ENCODE results near the gene ASPN. TPM values are rescaled to one million over a fixed set of nuclear protein-coding genes. Genes with fewer than 3 reads are reported as not detected.

ASPN gene
- not detected in 2 replicates for total RNA-seq

DNA sequence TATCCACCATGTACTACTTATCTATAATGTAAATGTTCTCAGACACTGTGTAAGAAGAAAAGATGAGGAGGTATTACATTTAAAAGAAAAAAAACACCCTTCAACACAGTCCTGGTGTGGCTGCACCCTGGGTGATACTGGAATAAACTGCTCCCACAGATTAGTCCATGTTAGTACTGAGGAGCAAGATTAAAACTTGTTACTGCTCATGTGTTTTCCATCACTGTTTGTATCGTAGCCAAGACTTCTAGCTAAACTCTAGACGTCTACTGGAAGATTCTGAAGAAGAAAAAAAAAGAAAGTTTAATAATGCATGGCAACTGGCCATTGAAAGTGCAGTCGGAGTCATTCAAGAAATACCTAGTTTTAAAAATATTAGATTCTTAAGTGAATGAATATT, at the start of gene ASPN:
Gene ASPN (minus strand): TSS at position 178 of the 400 bp plus-strand sequence.
- DNase-seq = no peak
- Mint-ChIP-seq H3K4me1 (peaks cover 2% of the 10 kb centered on the region), H3K27me3 (no peaks in the 10 kb centered on the region), H3K36me3 (ENCODE audit: low read depth) (no peaks in the 10 kb centered on the region), H3K27ac (no peak within 1 kb of the TSS), H3K9me3 (no peaks in the 10 kb centered on the region), H3K4me3 (no peak within 1 kb of the TSS)
- CTCF ChIA-PET = no interaction called here
- TF ChIP-seq, protein P1, sequence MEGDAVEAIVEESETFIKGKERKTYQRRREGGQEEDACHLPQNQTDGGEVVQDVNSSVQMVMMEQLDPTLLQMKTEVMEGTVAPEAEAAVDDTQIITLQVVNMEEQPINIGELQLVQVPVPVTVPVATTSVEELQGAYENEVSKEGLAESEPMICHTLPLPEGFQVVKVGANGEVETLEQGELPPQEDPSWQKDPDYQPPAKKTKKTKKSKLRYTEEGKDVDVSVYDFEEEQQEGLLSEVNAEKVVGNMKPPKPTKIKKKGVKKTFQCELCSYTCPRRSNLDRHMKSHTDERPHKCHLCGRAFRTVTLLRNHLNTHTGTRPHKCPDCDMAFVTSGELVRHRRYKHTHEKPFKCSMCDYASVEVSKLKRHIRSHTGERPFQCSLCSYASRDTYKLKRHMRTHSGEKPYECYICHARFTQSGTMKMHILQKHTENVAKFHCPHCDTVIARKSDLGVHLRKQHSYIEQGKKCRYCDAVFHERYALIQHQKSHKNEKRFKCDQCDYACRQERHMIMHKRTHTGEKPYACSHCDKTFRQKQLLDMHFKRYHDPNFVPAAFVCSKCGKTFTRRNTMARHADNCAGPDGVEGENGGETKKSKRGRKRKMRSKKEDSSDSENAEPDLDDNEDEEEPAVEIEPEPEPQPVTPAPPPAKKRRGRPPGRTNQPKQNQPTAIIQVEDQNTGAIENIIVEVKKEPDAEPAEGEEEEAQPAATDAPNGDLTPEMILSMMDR (IDR thresholded peaks at IDR 0.05) = no peak
- no peak for ATAC-seq (ENCODE audit: low read depth)
- intact Hi-C loops (cut with micrococcal nuclease) = no loop called here
- POLR2A ChIA-PET = interaction anchor here (0.5 kb wide), 1 partner anchor 195 kb away, joined by 4 read pairs; no protein-coding TSS in a partner anchor

DNA sequence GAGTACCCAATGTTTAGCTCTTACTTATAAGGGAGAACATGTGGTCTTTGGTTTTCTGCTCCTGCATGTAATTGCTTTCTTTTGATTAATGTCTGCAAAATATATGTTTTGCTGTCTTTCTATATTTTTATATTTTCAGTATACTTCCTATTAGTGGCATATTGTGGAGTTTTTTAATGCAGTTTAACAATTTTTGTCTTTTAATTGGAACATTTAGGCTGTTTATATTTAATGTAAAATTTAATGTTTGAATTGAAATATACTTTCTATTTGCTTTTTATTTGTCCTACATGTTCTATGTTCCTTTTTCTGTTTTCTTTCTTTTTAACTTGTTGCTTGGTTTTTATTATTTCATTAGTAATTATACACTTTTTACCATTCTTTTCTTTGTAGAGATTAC, 48.6 kb upstream of the ASPN start:
- H3K36me3 Mint-ChIP-seq (ENCODE audit: low read depth) = no peaks in the 10 kb centered on the region
- H3K4me1 Mint-ChIP-seq = peaks cover 11% of the 10 kb centered on the region
- ChIA-PET POLR2A (no interaction called here), CTCF (no interaction called here)
- intact Hi-C loops (cut with micrococcal nuclease) = no loop called here
- H3K9me3 Mint-ChIP-seq = peaks cover 7% of the 10 kb centered on the region
- no peak for ATAC-seq (ENCODE audit: low read depth)
- no peak overlapping the region for H3K4me3 Mint-ChIP-seq
- TF ChIP-seq, protein P1 (IDR thresholded peaks at IDR 0.05) = no peak
- no peak for DNase-seq
- no peak overlapping the region for H3K27ac Mint-ChIP-seq
- H3K27me3 Mint-ChIP-seq = no peaks in the 10 kb centered on the region

DNA sequence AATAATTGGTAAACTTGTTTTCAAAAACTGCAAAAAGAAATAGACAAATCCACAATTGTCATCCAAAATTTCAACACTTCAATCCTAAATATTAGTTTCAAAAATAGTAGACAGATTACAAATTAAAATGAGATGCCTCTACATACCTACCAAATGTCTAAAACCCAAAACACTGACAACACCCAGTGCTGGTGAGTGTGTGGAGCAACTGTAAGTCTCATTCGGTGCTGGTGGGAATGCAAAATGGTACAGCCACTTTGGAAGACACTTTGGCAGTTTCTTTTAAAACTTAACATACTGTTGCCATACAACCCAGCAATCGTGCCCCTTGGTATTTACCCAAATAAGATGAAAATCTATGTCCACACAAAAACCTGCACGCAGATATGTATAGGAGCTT, 46.8 kb upstream of the ASPN start:
- POLR2A ChIA-PET = no interaction called here
- Mint-ChIP-seq H3K4me3 (no peak overlapping the region), H3K36me3 (ENCODE audit: low read depth) (no peaks in the 10 kb centered on the region), H3K27me3 (no peaks in the 10 kb centered on the region), H3K27ac (no peak overlapping the region), H3K4me1 (peaks cover 2% of the 10 kb centered on the region), H3K9me3 (peaks cover 7% of the 10 kb centered on the region)
- intact Hi-C loops (cut with micrococcal nuclease) = no loop called here
- DNase-seq (no peak), ATAC-seq (ENCODE audit: low read depth) (no peak)
- CTCF ChIA-PET = no interaction called here
- TF ChIP-seq, protein P1 (IDR thresholded peaks at IDR 0.05) = no peak

DNA sequence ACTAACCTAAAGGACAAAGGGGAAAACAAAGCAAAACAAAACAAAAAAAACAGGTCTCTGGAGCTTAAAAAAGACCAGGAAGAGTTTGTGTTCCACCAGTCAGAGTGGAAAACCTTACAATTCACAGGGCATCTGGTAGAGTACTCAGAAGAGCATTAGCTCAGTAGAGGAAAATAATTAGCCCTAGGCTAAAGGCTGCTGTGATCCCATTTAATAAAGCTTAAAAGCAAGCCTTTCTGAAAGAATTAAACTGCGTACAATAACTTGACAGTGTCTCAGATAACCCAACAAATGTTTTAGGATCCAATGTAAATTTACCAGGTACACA, 46.2 kb upstream of the ASPN start:
- Mint-ChIP-seq H3K4me3 (no peak overlapping the region), H3K4me1 (no peaks in the 10 kb centered on the region), H3K36me3 (ENCODE audit: low read depth) (no peaks in the 10 kb centered on the region), H3K9me3 (peaks cover 7% of the 10 kb centered on the region), H3K27me3 (no peaks in the 10 kb centered on the region), H3K27ac (no peak overlapping the region)
- CTCF ChIA-PET = no interaction called here
- intact Hi-C loops (cut with micrococcal nuclease) = no loop called here
- ATAC-seq (ENCODE audit: low read depth) (no peak), DNase-seq (no peak)
- POLR2A ChIA-PET = no interaction called here
- TF ChIP-seq, protein P1 (IDR thresholded peaks at IDR 0.05) = no peak

DNA sequence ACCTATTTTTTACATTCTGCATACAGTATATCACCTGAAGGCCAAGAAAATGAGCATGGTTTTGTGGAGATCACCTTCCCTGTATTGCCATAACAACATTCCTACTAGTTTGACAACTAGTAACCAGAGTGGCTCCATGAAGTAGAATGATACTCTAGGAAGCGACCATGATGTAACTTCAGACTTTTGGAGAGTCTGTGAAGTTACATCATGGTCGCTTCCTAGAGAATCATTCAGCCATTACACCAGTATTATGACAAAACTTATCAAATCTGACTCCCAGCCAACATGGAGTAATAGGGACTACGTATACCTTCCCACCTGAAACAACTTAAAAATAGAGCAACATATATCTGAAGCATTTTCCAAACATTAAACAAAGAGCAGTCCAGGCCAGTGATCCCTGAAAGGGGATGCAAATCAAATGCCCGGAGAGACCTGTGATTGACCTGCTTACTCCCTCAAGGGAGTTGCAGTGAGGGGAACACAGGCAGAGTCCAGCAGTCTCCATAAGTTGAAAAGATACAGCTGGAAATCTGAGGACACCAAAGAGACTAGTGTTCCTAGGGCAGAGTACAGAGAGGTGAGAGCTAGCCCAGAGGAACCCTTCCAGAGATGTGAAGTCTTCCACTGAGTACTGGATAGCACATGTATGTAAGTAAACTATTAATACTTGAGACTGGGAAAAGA, 45.7 kb upstream of the ASPN start:
- no peak overlapping the region for H3K27ac Mint-ChIP-seq
- ChIA-PET CTCF (no interaction called here), POLR2A (no interaction called here)
- ATAC-seq (ENCODE audit: low read depth) (no peak), DNase-seq (no peak)
- H3K9me3 Mint-ChIP-seq = peaks cover 7% of the 10 kb centered on the region
- intact Hi-C loops (cut with micrococcal nuclease) = no loop called here
- TF ChIP-seq, protein P1 (IDR thresholded peaks at IDR 0.05) = no peak
- H3K4me1 Mint-ChIP-seq = no peaks in the 10 kb centered on the region
- H3K4me3 Mint-ChIP-seq = no peak overlapping the region
- no peaks in the 10 kb centered on the region for H3K36me3 Mint-ChIP-seq (ENCODE audit: low read depth)
- no peaks in the 10 kb centered on the region for H3K27me3 Mint-ChIP-seq

All from activated B cell treated with CpG ODN at 0.5 μM for 24 hours (primary cell).